ENCODE data around the gene CPNE6. TPM values are rescaled to one million over a fixed set of nuclear protein-coding genes. Genes with fewer than 3 reads are reported as not detected.

The CPNE6 gene
- total RNA-seq, 4 donors from 2014 or later: 0.29 TPM; not detected in 3

GRCh38 chr14:24051176-24051788, 20.1 kb upstream of the CPNE6 start:
- H3K4me1 ChIP-seq: peaks cover 8 to 14% of the 10 kb centered on the region in 2 donors
- peak; percentile 23 to 27 for DNase-seq
- H3K4me3 ChIP-seq (replicated peaks in 1 of 3): peak overlapping the region; percentile 63 to 76 (median 72)
- TF ChIP-seq POLR2A (IDR thresholded peaks at IDR 0.05): no peak
- TF ChIP-seq, protein P1, sequence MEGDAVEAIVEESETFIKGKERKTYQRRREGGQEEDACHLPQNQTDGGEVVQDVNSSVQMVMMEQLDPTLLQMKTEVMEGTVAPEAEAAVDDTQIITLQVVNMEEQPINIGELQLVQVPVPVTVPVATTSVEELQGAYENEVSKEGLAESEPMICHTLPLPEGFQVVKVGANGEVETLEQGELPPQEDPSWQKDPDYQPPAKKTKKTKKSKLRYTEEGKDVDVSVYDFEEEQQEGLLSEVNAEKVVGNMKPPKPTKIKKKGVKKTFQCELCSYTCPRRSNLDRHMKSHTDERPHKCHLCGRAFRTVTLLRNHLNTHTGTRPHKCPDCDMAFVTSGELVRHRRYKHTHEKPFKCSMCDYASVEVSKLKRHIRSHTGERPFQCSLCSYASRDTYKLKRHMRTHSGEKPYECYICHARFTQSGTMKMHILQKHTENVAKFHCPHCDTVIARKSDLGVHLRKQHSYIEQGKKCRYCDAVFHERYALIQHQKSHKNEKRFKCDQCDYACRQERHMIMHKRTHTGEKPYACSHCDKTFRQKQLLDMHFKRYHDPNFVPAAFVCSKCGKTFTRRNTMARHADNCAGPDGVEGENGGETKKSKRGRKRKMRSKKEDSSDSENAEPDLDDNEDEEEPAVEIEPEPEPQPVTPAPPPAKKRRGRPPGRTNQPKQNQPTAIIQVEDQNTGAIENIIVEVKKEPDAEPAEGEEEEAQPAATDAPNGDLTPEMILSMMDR (IDR thresholded peaks at IDR 0.05): peak in 1 of 6 experiments; percentile 4
- no peaks in the 10 kb centered on the region for H3K27me3 ChIP-seq
- peak overlapping the region; percentile 47 to 64 (median 64) for H3K27ac ChIP-seq
- no peaks in the 10 kb centered on the region for H3K9me3 ChIP-seq
- H3K36me3 ChIP-seq: no peaks in the 10 kb centered on the region
- 22 to 30% methylated on average over 16 to 19 of the region's 20 CpGs for WGBS, 2 donors
- intact Hi-C loops (cut with DNase I): no loop called here

DNA sequence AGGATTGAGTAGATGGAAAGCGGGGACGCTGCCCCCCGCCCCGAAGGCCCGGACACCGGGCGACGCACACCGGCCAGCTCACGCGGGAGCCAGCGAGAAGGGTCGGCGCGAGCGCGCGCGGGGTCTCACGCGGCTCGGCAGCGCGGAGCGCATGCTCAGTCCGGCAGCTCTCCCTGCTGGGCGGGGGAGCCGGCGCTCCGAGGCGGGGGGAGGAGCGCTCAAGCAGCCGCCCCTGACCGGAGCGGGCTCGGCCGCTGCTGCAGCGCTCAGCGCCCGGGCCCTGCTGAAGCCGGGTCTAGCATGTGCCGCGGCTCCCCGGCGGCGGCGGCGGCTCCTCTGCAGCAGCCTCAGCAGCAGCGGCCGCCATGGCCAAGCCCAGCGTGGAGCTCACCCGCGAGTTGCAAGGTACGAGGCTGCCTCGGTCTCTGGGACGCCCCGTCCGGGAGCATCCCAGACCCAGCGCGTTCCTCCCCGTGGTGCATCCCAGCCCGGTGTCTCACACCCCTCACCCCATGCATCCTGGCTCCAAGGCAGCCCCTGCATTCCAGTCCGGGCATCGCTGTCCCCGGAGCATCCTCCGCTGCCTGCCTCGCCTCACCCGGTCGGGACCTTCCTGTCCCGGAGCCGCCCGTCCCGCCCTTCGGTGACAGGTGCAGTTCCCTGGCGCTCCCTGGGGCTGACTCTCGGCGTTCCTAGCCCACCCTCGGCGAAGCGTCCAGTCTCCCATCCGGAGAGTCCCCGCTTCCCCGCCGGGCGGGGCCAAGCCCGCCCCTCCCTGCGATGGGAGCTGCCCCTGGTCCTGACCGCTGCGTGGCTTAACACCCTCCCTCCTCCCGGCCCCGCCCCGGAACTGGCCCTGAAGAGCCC, 19.3 kb upstream of the CPNE6 start, which contains the start of gene CARMIL3:
Gene CARMIL3 (plus strand): TSS at position 221 of the 867 bp plus-strand sequence. CDS start 145 bp downstream, at position 366.
- H3K4me1 ChIP-seq: peaks cover 8 to 14% of the 10 kb centered on the region in 2 donors
- H3K4me3 ChIP-seq (replicated peaks in 1 of 3): peak within 1 kb of the TSS; percentile 63 to 76 (median 72)
- WGBS, 2 donors: 0 to 1% methylated on average over 2 to 27 of the region's 92 CpGs
- H3K36me3 ChIP-seq: no peaks in the 10 kb centered on the region
- intact Hi-C loops (cut with DNase I): no loop called here
- DNase-seq: peak; percentile 75 to 77
- no peaks in the 10 kb centered on the region for H3K9me3 ChIP-seq
- peak within 1 kb of the TSS; percentile 47 to 64 (median 64) for H3K27ac ChIP-seq
- no peaks in the 10 kb centered on the region for H3K27me3 ChIP-seq
- peak in 1 of 2 donors; percentile 39 for TF ChIP-seq POLR2A (IDR thresholded peaks at IDR 0.05)
- TF ChIP-seq, protein P1 (IDR thresholded peaks at IDR 0.05): no peak

GRCh38 chr14:24052656-24053547, 18.5 kb upstream of the CPNE6 start:
- Histone ChIP-seq H3K36me3 (no peaks in the 10 kb centered on the region), H3K27ac (no peak overlapping the region), H3K27me3 (no peaks in the 10 kb centered on the region), H3K4me1 (peaks cover 8 to 14% of the 10 kb centered on the region in 2 donors), H3K9me3 (no peaks in the 10 kb centered on the region), H3K4me3 (replicated peaks in 1 of 3) (peak overlapping the region in 1 of 3 donors; percentile 63)
- 54 to 63% methylated on average over 17 to 19 of the region's 20 CpGs for WGBS, 2 donors
- TF ChIP-seq POLR2A (IDR thresholded peaks at IDR 0.05): no peak
- TF ChIP-seq, protein P1 (IDR thresholded peaks at IDR 0.05): no peak
- DNase-seq: no peak
- intact Hi-C loops (cut with DNase I): no loop called here

DNA sequence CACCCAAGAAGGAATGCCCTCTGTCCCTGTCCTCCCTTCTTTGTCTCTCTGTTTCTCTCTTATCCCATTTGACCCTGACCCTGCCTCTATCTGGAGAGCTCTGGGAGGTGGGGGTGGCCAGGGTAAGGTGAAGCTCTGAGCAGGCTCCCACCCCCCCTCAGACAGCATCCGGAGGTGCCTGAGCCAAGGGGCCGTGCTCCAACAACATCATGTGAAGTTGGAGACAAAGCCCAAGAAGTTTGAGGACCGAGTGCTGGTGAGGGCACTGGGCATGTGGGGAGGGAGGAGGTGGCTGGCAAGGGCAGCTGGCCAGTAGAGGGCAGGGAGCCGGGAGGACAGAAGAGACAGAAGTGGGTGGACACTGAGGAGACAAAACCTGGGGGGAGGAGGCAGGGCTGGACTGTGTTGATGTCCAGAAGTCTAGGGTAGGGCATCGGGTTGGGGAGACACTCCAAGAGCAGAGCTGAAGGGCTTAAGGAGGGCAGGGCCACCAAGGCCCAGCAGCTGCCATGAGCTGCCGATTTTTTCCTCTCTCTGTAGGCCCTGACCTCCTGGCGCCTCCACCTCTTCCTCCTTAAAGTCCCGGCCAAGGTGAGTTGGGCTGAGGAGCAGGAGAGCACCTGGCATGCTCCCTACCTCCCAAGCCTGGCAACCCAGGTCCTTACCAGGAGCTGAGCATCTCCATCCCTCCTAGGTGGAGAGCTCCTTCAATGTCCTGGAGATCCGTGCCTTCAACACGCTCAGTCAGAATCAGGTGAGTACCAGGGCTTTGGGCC, 17.6 kb upstream of the CPNE6 start:
- Histone ChIP-seq H3K27ac (no peak overlapping the region), H3K36me3 (no peaks in the 10 kb centered on the region), H3K9me3 (no peaks in the 10 kb centered on the region), H3K4me1 (peaks cover 8 to 14% of the 10 kb centered on the region in 2 donors), H3K4me3 (replicated peaks in 1 of 3) (no peak overlapping the region), H3K27me3 (no peaks in the 10 kb centered on the region)
- intact Hi-C loops (cut with DNase I): no loop called here
- TF ChIP-seq POLR2A (IDR thresholded peaks at IDR 0.05): no peak
- TF ChIP-seq, protein P1 (IDR thresholded peaks at IDR 0.05): no peak
- 80 to 81% methylated on average over 9 to 10 of the region's 10 CpGs for WGBS, 2 donors
- DNase-seq: no peak
